Kidney (tissue), 14 donors: ENCODE results near the gene MTG1. TPM values are rescaled to one million over a fixed set of nuclear protein-coding genes. Genes with fewer than 3 reads are reported as not detected.

ENCODE experiments used
- DNase-seq, 5 donors: peaks; one replicate each; pipeline ENCODE4 v3.0.0-alpha.2; 2013 to 2020
- FAIRE-seq: peaks from 2 replicates; lab custom pipeline; 2012; peaks lifted over from hg19 to GRCh38; lab: Jason Lieb, UNC
- H3K27ac ChIP-seq, 2 donors: one replicate each; pipeline ENCODE4 v1.7.0; 2013; ENCODE audit warnings: low read depth in 2 of 2, low read length in 2 of 2, inconsistent platforms in 1 of 2
- H3K27me3 ChIP-seq: one replicate; pipeline ENCODE4 v1.7.1; 2013; ENCODE audit warnings: low read length, inconsistent platforms; ENCODE audit not compliant: control insufficient read depth, insufficient read depth
- H3K36me3 ChIP-seq, 3 donors: one replicate each; pipeline versions ENCODE4 v1.7.0 to v1.7.1; 2013; ENCODE audit warnings: low read length in 3 of 3, control low read depth in 1 of 3, inconsistent platforms in 1 of 3; ENCODE audit not compliant: insufficient read depth in 3 of 3, control insufficient read depth in 2 of 3
- H3K4me1 ChIP-seq, 3 donors: one replicate each; pipeline versions ENCODE4 v1.7.0 to v1.7.1; 2013; ENCODE audit warnings: low read length in 3 of 3, inconsistent platforms in 1 of 3, low read depth in 1 of 3; ENCODE audit not compliant: control insufficient read depth in 2 of 3, insufficient read depth in 2 of 3
- H3K4me3 ChIP-seq, 3 donors: one replicate each; pipeline versions ENCODE4 v1.7.0 to v1.8.1; 2013; ENCODE audit warnings: low read length in 3 of 3, control low read depth in 1 of 3, inconsistent platforms in 1 of 3
- H3K9ac ChIP-seq, 3 donors: one replicate each; pipeline versions ENCODE4 v1.7.0 to v1.7.1; 2013; ENCODE audit warnings: low read length in 3 of 3, control low read depth in 1 of 3, inconsistent platforms in 1 of 3
- H3K9me3 ChIP-seq, 3 donors: one replicate each; pipeline versions ENCODE4 v1.7.0 to v1.7.1; 2013; ENCODE audit warnings: low read length in 3 of 3, control low read depth in 1 of 3, inconsistent platforms in 1 of 3; ENCODE audit not compliant: control insufficient read depth in 2 of 3, insufficient read depth in 1 of 3
- intact Hi-C: fragments of 100-400 bp; cut with DNase I; formaldehyde crosslinking; loops from one replicate; pipeline ENCODE4 v1.11.1; 2022
- polyA plus RNA-seq: library from polyadenylated mRNA; stranded (reverse); fragments of 350-450 nt; fragmentation: Illumina TruSeq; extraction: RNeasy Lipid Tissue Mini Kit (QIAGEN cat#74804); gene quantifications from one replicate; pipeline ENCODE4 v1.2.3, GENCODE V29; 2014; ENCODE audit warnings: low read depth, low replicate concordance; ENCODE audit not compliant: insufficient read depth
- total RNA-seq: library from RNA; stranded (reverse); fragmentation: NEBNext Ultra II Directional; extraction: Animal tissue kit (Norgen Biotek cat#: 25700); gene quantifications from one replicate; pipeline ENCODE4 v1.2.1, GENCODE V29; 2021
- TF ChIP-seq, protein P1 (sequence below): IDR thresholded peaks from 3 replicates; pipeline ENCODE4 v1.5.1; 2012; ENCODE audit warnings: mild to moderate bottlenecking, moderate library complexity, borderline replicate concordance; ENCODE audit not compliant: insufficient read depth; ENCODE audit errors: extremely low read depth
- donor health status: control.
- donor health status: control.
- donor health status: control.
- donor health status: control.
- donor health status: control.
- donor health status: DM: yes; HTN: yes; CAD: no.
- donor health status: Normal renal cell carcinoma (clear cell type).

MTG1 gene
- total and polyA plus RNA-seq, 2 donors from 2014 or later: 51.1 to 68.5 TPM

DNA sequence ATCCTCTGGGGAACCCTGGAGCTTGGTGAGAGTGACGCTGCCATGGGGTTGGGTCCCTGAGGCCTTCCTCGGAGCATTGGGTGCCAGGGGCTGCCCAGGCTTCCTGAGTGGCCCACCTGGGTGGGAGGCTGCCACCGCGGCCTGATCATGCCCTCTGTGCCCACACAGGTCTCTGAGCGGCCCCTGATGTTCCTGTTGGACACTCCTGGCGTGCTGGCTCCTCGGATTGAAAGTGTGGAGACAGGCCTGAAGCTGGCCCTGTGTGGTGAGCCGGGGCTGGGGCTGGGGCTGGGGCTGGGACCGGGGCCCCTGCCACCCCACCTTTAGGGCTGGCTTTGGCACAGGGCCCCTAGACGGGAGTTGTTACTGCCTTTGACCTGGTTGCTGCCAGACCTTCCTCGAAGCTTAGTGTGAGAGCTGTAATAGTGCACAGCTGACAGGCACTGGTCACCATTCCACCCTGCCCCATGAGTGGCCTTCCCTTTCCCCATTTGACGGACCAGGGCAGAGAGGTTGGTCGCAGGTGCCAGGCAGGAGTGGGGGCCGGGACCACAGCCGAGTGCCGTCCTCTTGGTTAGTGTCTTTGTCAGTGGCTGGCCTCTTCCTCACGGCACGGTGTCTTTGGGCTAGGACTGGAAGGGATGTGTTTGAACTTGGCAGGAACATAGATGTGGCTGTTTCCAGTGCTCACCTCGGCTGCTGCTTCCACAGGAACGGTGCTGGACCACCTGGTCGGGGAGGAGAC lies 8.2 kb downstream of the MTG1 start:
- FAIRE-seq (no peak), DNase-seq (peak in 1 of 5 donors; percentile 66)
- Histone ChIP-seq H3K36me3 (peaks cover 3 to 42% (median 23%) of the 10 kb centered on the region in 3 donors), H3K9ac (no peak overlapping the region), H3K27ac (no peak overlapping the region), H3K9me3 (no peaks in the 10 kb centered on the region), H3K4me3 (no peak overlapping the region), H3K4me1 (no peaks in the 10 kb centered on the region), H3K27me3 (no peaks in the 10 kb centered on the region)
- TF ChIP-seq, protein P1, sequence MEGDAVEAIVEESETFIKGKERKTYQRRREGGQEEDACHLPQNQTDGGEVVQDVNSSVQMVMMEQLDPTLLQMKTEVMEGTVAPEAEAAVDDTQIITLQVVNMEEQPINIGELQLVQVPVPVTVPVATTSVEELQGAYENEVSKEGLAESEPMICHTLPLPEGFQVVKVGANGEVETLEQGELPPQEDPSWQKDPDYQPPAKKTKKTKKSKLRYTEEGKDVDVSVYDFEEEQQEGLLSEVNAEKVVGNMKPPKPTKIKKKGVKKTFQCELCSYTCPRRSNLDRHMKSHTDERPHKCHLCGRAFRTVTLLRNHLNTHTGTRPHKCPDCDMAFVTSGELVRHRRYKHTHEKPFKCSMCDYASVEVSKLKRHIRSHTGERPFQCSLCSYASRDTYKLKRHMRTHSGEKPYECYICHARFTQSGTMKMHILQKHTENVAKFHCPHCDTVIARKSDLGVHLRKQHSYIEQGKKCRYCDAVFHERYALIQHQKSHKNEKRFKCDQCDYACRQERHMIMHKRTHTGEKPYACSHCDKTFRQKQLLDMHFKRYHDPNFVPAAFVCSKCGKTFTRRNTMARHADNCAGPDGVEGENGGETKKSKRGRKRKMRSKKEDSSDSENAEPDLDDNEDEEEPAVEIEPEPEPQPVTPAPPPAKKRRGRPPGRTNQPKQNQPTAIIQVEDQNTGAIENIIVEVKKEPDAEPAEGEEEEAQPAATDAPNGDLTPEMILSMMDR: no peak
- intact Hi-C loops: no loop called here

DNA sequence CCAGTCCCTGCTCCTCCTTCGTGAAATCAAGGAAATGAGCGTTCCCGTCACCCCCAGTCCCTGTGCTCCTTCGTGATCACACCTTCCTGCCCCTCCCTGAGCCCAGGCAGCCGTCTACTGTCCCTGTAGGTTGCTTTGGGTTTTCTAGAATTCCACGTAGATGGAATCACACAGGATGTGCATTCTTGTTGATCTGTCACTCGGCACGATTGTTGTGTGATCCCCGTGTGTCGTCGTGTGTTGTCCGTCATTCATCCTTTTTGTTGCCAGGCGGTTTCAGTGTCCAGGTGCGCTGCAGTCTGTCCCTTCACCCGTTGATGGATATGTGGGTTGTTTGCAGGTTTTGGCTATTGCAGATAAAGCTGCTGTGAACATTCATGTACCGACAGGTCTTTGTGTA lies 9.4 kb downstream of the MTG1 start:
- Histone ChIP-seq H3K4me1 (no peaks in the 10 kb centered on the region), H3K9ac (no peak overlapping the region), H3K36me3 (peaks cover 9 to 36% (median 18%) of the 10 kb centered on the region in 3 donors), H3K27me3 (no peaks in the 10 kb centered on the region), H3K27ac (no peak overlapping the region), H3K4me3 (no peak overlapping the region), H3K9me3 (no peaks in the 10 kb centered on the region)
- FAIRE-seq: no peak
- intact Hi-C loops: no loop called here
- no peak for DNase-seq
- TF ChIP-seq, protein P1: no peak

DNA sequence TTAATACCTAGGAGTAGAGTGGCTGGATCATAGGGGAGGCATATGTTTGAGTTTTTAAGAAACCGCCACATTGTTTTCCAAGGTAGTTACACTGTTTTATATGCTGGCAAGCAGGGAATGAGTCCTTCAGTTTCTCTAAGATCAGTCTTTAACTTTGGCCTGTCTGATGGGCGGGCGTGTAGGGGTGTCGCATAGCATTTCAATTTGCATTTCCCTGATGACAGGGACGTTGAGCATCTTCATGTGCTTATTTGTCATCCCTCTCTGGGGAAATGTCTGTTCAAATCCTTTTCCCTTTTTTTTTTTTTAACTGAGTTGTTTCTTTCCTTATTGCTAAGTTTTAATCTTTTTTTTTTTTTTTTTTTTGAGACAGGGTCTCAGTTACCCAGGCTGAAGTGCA lies 9.8 kb downstream of the MTG1 start:
- Histone ChIP-seq H3K27ac (no peak overlapping the region), H3K9me3 (no peaks in the 10 kb centered on the region), H3K27me3 (no peaks in the 10 kb centered on the region), H3K9ac (no peak overlapping the region), H3K36me3 (peaks cover 9 to 32% (median 17%) of the 10 kb centered on the region in 3 donors), H3K4me3 (no peak overlapping the region), H3K4me1 (no peaks in the 10 kb centered on the region)
- TF ChIP-seq, protein P1: no peak
- DNase-seq: no peak
- FAIRE-seq: no peak
- intact Hi-C loops: no loop called here
